ENCODE results near the gene MYLK3.

The MYLK3 gene

DNA sequence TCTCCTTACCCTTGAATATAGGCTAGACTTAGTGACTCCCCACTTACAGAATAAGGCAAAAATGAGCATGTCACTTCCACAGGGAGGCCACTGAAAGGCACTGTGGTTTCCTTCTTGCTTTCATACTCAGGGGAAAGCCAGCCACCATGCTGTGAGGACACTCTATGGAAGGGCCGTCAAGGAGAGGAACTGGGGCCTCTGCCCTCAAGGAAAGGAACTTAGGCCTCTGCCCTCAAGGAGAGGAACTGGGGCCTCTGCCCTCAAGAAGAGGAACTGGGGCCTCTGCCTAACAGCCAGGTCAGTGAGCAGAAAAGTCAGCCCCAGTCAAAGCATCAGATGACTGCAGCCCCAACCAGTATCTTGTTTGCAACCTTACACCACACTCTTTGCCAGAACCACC, 89.2 kb downstream of the MYLK3 start:
- Mint-ChIP-seq H3K27ac (peak overlapping the region; percentile 90), H3K4me1 (ENCODE audit: low read depth) (peaks cover 23% of the 10 kb centered on the region), H3K9me3 (no peaks in the 10 kb centered on the region), H3K4me3 (peak overlapping the region; percentile 20), H3K36me3 (ENCODE audit: low read depth) (peaks cover 62% of the 10 kb centered on the region), H3K27me3 (no peaks in the 10 kb centered on the region)
